Subcutaneous abdominal adipose tissue (tissue), 5 donors: Measurements from ENCODE around the gene NECTIN2.
"Not testable (repeated sequence)": the region's sequence is repeated elsewhere in the genome, so short reads cannot be mapped to it uniquely, and the experiment has no call there.

Experiments used
- H3K27ac ChIP-seq: one replicate; pipeline ENCODE4 v1.7.0; 2013; ENCODE audit warnings: low read depth, mild to moderate bottlenecking, inconsistent platforms, low read length, moderate library complexity
- H3K27me3 ChIP-seq, 5 donors: one replicate each; pipeline ENCODE4 v1.7.0; 2013; ENCODE audit warnings: low read length in 5 of 5, inconsistent platforms in 1 of 5; ENCODE audit not compliant: control insufficient read depth in 5 of 5, insufficient read depth in 4 of 5
- H3K36me3 ChIP-seq, 5 donors: one replicate each; pipeline ENCODE4 v1.7.0; 2013; ENCODE audit warnings: low read length in 5 of 5; ENCODE audit not compliant: control insufficient read depth in 5 of 5, insufficient read depth in 5 of 5
- H3K4me1 ChIP-seq, 5 donors: one replicate each; pipeline ENCODE4 v1.7.0; 2013; ENCODE audit warnings: low read length in 5 of 5, mild to moderate bottlenecking in 3 of 5, moderate library complexity in 1 of 5; ENCODE audit not compliant: control insufficient read depth in 5 of 5, insufficient read depth in 5 of 5
- H3K4me3 ChIP-seq, 5 donors: one replicate each; pipeline ENCODE4 v1.7.0; 2013; ENCODE audit warnings: low read length in 5 of 5, low read depth in 1 of 5
- H3K9ac ChIP-seq, 5 donors: one replicate each; pipeline ENCODE4 v1.7.0; 2013; ENCODE audit warnings: low read length in 5 of 5, mild to moderate bottlenecking in 4 of 5, moderate library complexity in 3 of 5
- H3K9me3 ChIP-seq, 5 donors: one replicate each; pipeline ENCODE4 v1.7.0; 2013; ENCODE audit warnings: low read length in 5 of 5; ENCODE audit not compliant: control insufficient read depth in 5 of 5
- donor health status: healthy.
- donor health status: healthy.
- donor health status: healthy.
- donor health status: healthy.
- donor health status: healthy.

NECTIN2 gene

DNA sequence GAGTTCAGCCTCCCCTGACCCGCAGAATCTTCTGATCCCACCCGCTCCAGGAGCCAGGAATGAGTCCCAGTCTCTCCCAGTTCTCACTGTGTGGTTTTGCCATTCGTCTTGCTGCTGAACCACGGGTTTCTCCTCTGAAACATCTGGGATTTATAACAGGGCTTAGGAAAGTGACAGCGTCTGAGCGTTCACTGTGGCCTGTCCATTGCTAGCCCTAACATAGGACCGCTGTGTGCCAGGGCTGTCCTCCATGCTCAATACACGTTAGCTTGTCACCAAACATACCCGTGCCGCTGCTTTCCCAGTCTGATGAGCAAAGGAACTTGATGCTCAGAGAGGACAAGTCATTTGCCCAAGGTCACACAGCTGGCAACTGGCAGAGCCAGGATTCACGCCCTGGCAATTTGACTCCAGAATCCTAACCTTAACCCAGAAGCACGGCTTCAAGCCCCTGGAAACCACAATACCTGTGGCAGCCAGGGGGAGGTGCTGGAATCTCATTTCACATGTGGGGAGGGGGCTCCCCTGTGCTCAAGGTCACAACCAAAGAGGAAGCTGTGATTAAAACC lies 58.4 kb downstream of the NECTIN2 start:
- H3K4me3 ChIP-seq: no peak overlapping the region
- peaks cover 2 to 37% (median 20%) of the 10 kb centered on the region in 5 donors for H3K4me1 ChIP-seq
- peaks cover 0 to 38% (median 32%) of the 10 kb centered on the region in 5 donors for H3K36me3 ChIP-seq
- peaks cover 0 to 13% (median 7%) of the 10 kb centered on the region in 5 donors for H3K27me3 ChIP-seq
- no peak overlapping the region for H3K27ac ChIP-seq
- H3K9me3 ChIP-seq: no peaks in the 10 kb centered on the region
- H3K9ac ChIP-seq: peak overlapping the region in 1 of 5 donors; percentile 35

GRCh38 chr19:44905437-44906160 lies 59.5 kb downstream of the NECTIN2 start, which contains the start of gene APOE:
TSS of gene APOE (plus strand) at chr19:44905796. CDS start at chr19:44906625, 829 bp downstream.
- Histone ChIP-seq H3K9me3 (no peaks in the 10 kb centered on the region), H3K9ac (peak within 1 kb of the TSS in 4 of 5 donors; percentile 4 to 74 (median 40)), H3K27me3 (peaks cover 0 to 13% (median 7%) of the 10 kb centered on the region in 5 donors), H3K27ac (peak within 1 kb of the TSS; percentile 37), H3K4me1 (peaks cover 2 to 48% (median 25%) of the 10 kb centered on the region in 5 donors), H3K4me3 (peak within 1 kb of the TSS; percentile 44 to 74 (median 63)), H3K36me3 (peaks cover 0 to 27% (median 23%) of the 10 kb centered on the region in 5 donors)

DNA sequence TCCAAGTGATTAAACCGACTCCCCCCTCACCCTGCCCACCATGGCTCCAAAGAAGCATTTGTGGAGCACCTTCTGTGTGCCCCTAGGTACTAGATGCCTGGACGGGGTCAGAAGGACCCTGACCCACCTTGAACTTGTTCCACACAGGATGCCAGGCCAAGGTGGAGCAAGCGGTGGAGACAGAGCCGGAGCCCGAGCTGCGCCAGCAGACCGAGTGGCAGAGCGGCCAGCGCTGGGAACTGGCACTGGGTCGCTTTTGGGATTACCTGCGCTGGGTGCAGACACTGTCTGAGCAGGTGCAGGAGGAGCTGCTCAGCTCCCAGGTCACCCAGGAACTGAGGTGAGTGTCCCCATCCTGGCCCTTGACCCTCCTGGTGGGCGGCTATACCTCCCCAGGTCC lies 61.5 kb downstream of the NECTIN2 start:
- Histone ChIP-seq H3K27me3 (peaks cover 0 to 13% (median 7%) of the 10 kb centered on the region in 5 donors), H3K4me1 (peaks cover 8 to 67% (median 44%) of the 10 kb centered on the region in 5 donors), H3K27ac (no peak overlapping the region)

GRCh38 chr19:44908074-44908835 lies 62.2 kb downstream of the NECTIN2 start:
- Histone ChIP-seq H3K4me1 (peaks cover 8 to 73% (median 49%) of the 10 kb centered on the region in 5 donors), H3K4me3 (no peak overlapping the region), H3K27me3 (peaks cover 0 to 13% (median 7%) of the 10 kb centered on the region in 5 donors), H3K36me3 (peaks cover 0 to 4% (median 0%) of the 10 kb centered on the region in 5 donors), H3K27ac (no peak overlapping the region), H3K9ac (no peak overlapping the region), H3K9me3 (no peaks in the 10 kb centered on the region)

More for the DNA sequence above, 61.5 kb downstream of the NECTIN2 start:
- no peak overlapping the region for H3K4me3 ChIP-seq
- no peaks in the 10 kb centered on the region for H3K9me3 ChIP-seq
- peaks cover 0 to 8% (median 4%) of the 10 kb centered on the region in 5 donors for H3K36me3 ChIP-seq
- no peak overlapping the region for H3K9ac ChIP-seq

GRCh38 chr19:44908836-44909261 lies 62.8 kb downstream of the NECTIN2 start:
- Histone ChIP-seq H3K9me3 (no peaks in the 10 kb centered on the region), H3K27me3 (peaks cover 0 to 13% (median 7%) of the 10 kb centered on the region in 5 donors), H3K4me1 (peaks cover 8 to 76% (median 51%) of the 10 kb centered on the region in 5 donors), H3K9ac (no peak overlapping the region), H3K36me3 (peaks cover 0 to 4% (median 0%) of the 10 kb centered on the region in 5 donors), H3K27ac (no peak overlapping the region), H3K4me3 (no peak overlapping the region)

- Histone ChIP-seq H3K36me3 (peaks cover 0 to 4% (median 0%) of the 10 kb centered on the region in 5 donors), H3K27ac (peak overlapping the region; percentile 58), H3K4me3 (no peak overlapping the region), H3K4me1 (peaks cover 6 to 76% (median 53%) of the 10 kb centered on the region in 5 donors), H3K9ac (no peak overlapping the region), H3K27me3 (peaks cover 0 to 13% (median 7%) of the 10 kb centered on the region in 5 donors), H3K9me3 (no peaks in the 10 kb centered on the region)
Observed at GRCh38 chr19:44909775-44910174, 63.7 kb downstream of the NECTIN2 start.

DNA sequence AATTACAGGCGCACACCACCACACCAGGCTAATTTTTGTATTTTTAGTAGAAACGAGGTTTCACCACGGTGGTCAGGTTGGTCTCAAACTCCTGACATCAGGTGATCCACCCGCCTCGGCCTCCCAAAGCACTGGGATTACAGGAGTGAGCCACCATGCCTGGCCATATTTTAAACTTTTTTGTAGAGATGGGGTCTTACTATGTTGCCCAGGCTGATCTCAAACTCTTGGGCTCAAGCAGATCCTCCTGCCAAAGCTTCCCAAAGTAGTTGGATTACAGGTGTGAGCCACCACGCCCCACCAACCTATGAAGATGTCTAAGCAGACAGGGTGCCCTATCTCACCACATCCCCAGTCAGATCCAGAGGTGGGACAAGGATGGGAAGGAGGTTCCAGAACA lies 65.8 kb downstream of the NECTIN2 start:
- H3K4me3 ChIP-seq, H3K27me3 ChIP-seq, H3K36me3 ChIP-seq, H3K9me3 ChIP-seq: not testable (repeated sequence)
- H3K27ac ChIP-seq: peak overlapping the region; percentile 72
- H3K9ac ChIP-seq: peak overlapping the region in 1 of 5 donors; percentile 10
- peaks cover 6 to 71% (median 49%) of the 10 kb centered on the region in 5 donors for H3K4me1 ChIP-seq

- H3K9me3 ChIP-seq: no peaks in the 10 kb centered on the region
- peak overlapping the region; percentile 72 for H3K27ac ChIP-seq
- peaks cover 0 to 4% (median 0%) of the 10 kb centered on the region in 5 donors for H3K36me3 ChIP-seq
- peaks cover 6 to 62% (median 49%) of the 10 kb centered on the region in 5 donors for H3K4me1 ChIP-seq
- H3K9ac ChIP-seq: no peak overlapping the region
- H3K27me3 ChIP-seq: no peaks in the 10 kb centered on the region
- H3K4me3 ChIP-seq: no peak overlapping the region
Observed at GRCh38 chr19:44912854-44913253, 66.8 kb downstream of the NECTIN2 start.

DNA sequence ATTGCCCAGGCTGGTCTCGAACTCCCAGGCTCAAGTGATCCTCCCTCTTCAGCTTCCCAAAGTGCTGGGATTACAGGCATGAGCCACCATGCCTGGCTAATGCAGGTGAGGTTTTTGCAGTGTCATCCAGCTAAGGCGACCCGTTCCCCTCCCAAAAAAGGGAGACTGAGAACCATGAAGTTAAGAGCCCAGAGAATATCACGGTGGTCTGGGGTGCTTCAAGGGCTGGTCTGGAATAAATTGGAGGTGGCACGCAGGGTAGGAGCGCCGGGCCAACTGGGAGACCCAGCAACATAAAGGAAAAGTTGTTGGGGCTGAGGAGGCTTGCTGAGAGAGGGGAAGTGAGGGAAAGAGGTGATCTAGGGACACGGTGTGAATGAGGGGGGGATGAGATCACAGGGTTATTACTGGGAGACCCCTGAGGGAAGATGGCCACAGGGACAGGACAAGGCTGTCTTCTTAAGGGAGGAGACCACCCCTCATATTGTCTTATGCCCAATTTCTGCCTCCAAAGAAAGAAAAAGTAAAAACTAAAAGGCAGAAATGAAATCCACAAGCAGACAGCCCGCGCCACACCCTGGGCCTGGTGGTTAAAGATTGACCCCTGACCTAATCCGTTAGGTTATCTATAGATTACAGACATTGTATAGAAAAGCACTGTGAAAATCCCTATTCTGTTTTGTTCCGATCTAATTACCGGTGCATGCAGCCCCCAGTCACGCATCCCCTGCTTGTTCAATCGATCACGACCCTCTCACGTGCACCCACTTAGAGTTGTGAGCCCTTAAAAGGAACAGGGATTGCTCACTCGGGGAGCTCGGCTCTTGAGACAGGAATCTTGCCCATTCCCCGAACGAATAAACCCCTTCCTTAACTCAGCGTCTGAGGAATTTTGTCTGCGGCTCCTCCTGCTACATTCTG lies 67.7 kb downstream of the NECTIN2 start:
- peak overlapping the region in 2 of 5 donors; percentile 73 to 75 for H3K4me3 ChIP-seq
- not testable (repeated sequence) for H3K36me3 ChIP-seq, H3K27me3 ChIP-seq, H3K9me3 ChIP-seq
- H3K9ac ChIP-seq: peak overlapping the region in 2 of 5 donors; percentile 11 to 13
- peaks cover 6 to 62% (median 49%) of the 10 kb centered on the region in 5 donors for H3K4me1 ChIP-seq
- peak overlapping the region; percentile 44 for H3K27ac ChIP-seq
